CD4-positive, alpha-beta T cell (primary cell): Measurements from ENCODE around the gene FSTL5. TPM values are rescaled to one million over a fixed set of nuclear protein-coding genes. Genes with fewer than 3 reads are reported as not detected.

Experiments
- ATAC-seq: fragments of 200-7000 bp; cut with Tn5 transposase; one replicate; pipeline ENCODE4 v1.10.0; 2022; ENCODE audit warnings: mild to moderate bottlenecking; ENCODE audit not compliant: poor library complexity
- CTCF ChIA-PET: fragments of 350-600 bp; sonication (Branson Sonifier 250); formaldehyde crosslinking; loops from one replicate; lab custom pipeline; 2021; ENCODE audit warnings: antibody characterized with exemption, inconsistent platforms; lab: Charles Lee
- POLR2A ChIA-PET: fragments of 350-600 bp; sonication (Branson Sonifier 250); formaldehyde crosslinking; loops from one replicate; lab custom pipeline; 2021; ENCODE audit warnings: antibody characterized with exemption, inconsistent platforms; lab: Charles Lee
- DNase-seq, 14 experiments: peaks; one replicate each; pipeline ENCODE4 v3.0.0-alpha.2; 2013 to 2020; ENCODE audit warnings: mixed read lengths in 2 of 14
- H3K27ac ChIP-seq, 2 donors: one replicate each; pipeline versions ENCODE4 v1.5.1 to v1.7.0; 2013; ENCODE audit warnings: low read length in 2 of 2, low read depth in 1 of 2, mild to moderate bottlenecking in 1 of 2
- H3K27me3 ChIP-seq, 2 experiments: 1 replicate in 1 of 2; 2 replicates in 1 of 2; pipeline versions ENCODE4 v1.6.1 to v1.7.0; 2013; ENCODE audit warnings: low read length in 2 of 2, control low read depth in 1 of 2, mild to moderate bottlenecking in 1 of 2, moderate library complexity in 1 of 2; ENCODE audit not compliant: insufficient read depth in 2 of 2, control insufficient read depth in 1 of 2
- H3K36me3 ChIP-seq: one replicate; pipeline ENCODE4 v1.6.1; 2013; ENCODE audit warnings: low read length, control low read depth; ENCODE audit not compliant: insufficient read depth
- H3K4me1 ChIP-seq: one replicate; pipeline ENCODE4 v1.6.1; 2013; ENCODE audit warnings: low read length, control low read depth; ENCODE audit not compliant: insufficient read depth
- H3K4me3 ChIP-seq: one replicate; pipeline ENCODE4 v1.5.1; 2013; ENCODE audit warnings: mild to moderate bottlenecking, low read length, moderate library complexity
- H3K9me3 ChIP-seq, 2 experiments: 1 replicate in 1 of 2; 2 replicates in 1 of 2; pipeline versions ENCODE4 v1.6.1 to v1.7.0; 2013; ENCODE audit warnings: low read length in 2 of 2, mild to moderate bottlenecking in 2 of 2, control low read depth in 1 of 2, moderate library complexity in 1 of 2; ENCODE audit not compliant: control insufficient read depth in 1 of 2, insufficient read depth in 1 of 2
- H3K27ac Mint-ChIP-seq: one replicate; pipeline ENCODE4 v1.8.0; 2020; ENCODE audit warnings: mixed read lengths
- H3K27me3 Mint-ChIP-seq: one replicate; pipeline ENCODE4 v1.8.0; 2021; ENCODE audit warnings: mixed read lengths
- H3K36me3 Mint-ChIP-seq: one replicate; pipeline ENCODE4 v1.8.0; 2021; ENCODE audit warnings: low read depth, mixed read lengths
- H3K4me1 Mint-ChIP-seq: one replicate; pipeline ENCODE4 v1.8.0; 2021; ENCODE audit warnings: low read depth, mixed read lengths
- H3K4me3 Mint-ChIP-seq: one replicate; pipeline ENCODE4 v1.8.0; 2020; ENCODE audit warnings: mild to moderate bottlenecking, mixed read lengths
- H3K9me3 Mint-ChIP-seq: one replicate; pipeline ENCODE4 v1.8.0; 2020; ENCODE audit warnings: mixed read lengths
- intact Hi-C, 2 experiments: fragments of 100-400 bp; cut with DNase I in 1 of 2; cut with micrococcal nuclease in 1 of 2; formaldehyde crosslinking; loops; one replicate each; pipeline versions ENCODE4 v1.15.1 to v1.9.0; 2023 to 2025; cut with DNase I, micrococcal nuclease
- total RNA-seq, 174 experiments: library from RNA in 2 of 174; stranded (reverse) in 2 of 174; gene quantifications; one replicate each; pipeline ENCODE4 v1.2.3 and lab custom pipeline; 2021 to 2026
- TF ChIP-seq, protein P1 (sequence below): fragments of 200-600 bp; IDR thresholded peaks from one replicate; pipeline ENCODE4 v1.8.0; 2022; ENCODE audit warnings: antibody characterized with exemption, mild to moderate bottlenecking

Gene FSTL5
- total RNA-seq, 2 experiments from 2014 or later, result not detected

DNA sequence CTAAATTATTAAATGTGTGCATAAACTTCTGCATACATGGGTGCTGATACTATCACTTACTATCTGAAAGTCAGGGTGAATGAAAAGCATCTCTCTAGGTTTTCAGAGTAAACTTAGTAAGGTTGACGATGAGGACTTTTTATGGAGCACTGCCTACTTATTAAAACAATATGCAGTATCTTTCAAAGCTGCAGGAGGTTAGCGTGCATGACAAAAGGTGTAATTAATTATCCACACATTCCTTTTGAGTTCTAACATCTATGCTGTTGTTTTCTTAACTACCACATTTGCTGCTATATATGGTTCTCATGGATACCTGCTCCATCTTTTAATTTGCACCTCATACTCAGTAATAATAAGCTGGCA, 256.2 kb downstream of the FSTL5 start:
- H3K4me3 ChIP-seq, result no peak overlapping the region
- no peak for DNase-seq
- H3K27ac Mint-ChIP-seq, result no peak overlapping the region
- no peaks in the 10 kb centered on the region for H3K4me1 ChIP-seq
- TF ChIP-seq, protein P1, sequence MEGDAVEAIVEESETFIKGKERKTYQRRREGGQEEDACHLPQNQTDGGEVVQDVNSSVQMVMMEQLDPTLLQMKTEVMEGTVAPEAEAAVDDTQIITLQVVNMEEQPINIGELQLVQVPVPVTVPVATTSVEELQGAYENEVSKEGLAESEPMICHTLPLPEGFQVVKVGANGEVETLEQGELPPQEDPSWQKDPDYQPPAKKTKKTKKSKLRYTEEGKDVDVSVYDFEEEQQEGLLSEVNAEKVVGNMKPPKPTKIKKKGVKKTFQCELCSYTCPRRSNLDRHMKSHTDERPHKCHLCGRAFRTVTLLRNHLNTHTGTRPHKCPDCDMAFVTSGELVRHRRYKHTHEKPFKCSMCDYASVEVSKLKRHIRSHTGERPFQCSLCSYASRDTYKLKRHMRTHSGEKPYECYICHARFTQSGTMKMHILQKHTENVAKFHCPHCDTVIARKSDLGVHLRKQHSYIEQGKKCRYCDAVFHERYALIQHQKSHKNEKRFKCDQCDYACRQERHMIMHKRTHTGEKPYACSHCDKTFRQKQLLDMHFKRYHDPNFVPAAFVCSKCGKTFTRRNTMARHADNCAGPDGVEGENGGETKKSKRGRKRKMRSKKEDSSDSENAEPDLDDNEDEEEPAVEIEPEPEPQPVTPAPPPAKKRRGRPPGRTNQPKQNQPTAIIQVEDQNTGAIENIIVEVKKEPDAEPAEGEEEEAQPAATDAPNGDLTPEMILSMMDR, result no peak
- no peaks in the 10 kb centered on the region for H3K9me3 ChIP-seq
- POLR2A ChIA-PET, result no interaction called here
- no peaks in the 10 kb centered on the region for H3K4me1 Mint-ChIP-seq
- no peaks in the 10 kb centered on the region for H3K36me3 ChIP-seq
- peaks cover 6% of the 10 kb centered on the region for H3K9me3 Mint-ChIP-seq
- H3K27me3 Mint-ChIP-seq, result no peaks in the 10 kb centered on the region
- ATAC-seq, result no peak
- H3K27ac ChIP-seq, result no peak overlapping the region
- intact Hi-C loops, result no loop called here
- H3K27me3 ChIP-seq, result no peaks in the 10 kb centered on the region
- no peak overlapping the region for H3K4me3 Mint-ChIP-seq
- CTCF ChIA-PET, result no interaction called here
- no peaks in the 10 kb centered on the region for H3K36me3 Mint-ChIP-seq

DNA sequence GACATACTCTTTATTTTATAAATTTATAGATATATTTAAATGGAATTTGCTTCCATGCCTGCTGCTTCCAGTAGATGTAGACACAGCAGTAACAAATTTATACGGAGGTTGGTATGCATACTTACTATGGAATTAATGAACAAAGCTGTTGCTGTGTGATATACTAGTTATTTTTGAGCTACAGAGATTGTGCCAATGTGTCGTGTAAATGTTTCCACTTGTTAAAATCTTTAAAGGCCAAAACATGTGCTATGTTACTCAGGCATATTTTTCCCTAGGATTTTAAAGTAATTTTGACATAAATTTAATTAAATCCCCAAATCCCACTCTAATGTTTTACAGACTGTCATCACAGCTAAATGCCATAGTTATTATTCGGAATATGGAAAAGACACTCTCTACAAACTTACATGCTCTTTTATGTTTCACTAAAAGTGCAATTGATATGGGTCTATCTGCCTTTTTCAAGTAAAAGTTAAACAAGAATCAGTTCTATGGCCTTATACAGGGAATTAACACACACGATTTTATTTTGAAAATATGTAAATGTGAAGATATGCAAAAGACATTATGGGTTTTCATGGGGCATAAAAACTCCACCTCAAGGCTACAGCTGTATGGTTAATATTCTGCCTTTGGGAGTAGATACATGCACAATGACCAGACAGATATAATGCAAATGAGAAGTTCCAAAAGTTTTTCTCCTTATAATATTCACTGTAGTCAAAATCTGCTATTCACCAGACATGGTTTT, 256.8 kb downstream of the FSTL5 start:
- TF ChIP-seq, protein P1, result no peak
- Mint-ChIP-seq H3K9me3 (peaks cover 6% of the 10 kb centered on the region), H3K27ac (no peak overlapping the region), H3K4me1 (no peaks in the 10 kb centered on the region), H3K27me3 (no peaks in the 10 kb centered on the region), H3K4me3 (no peak overlapping the region), H3K36me3 (no peaks in the 10 kb centered on the region)
- ChIA-PET POLR2A (no interaction called here), CTCF (no interaction called here)
- DNase-seq, result no peak
- no peak overlapping the region for H3K27ac ChIP-seq
- H3K4me3 ChIP-seq, result no peak overlapping the region
- no peaks in the 10 kb centered on the region for H3K4me1 ChIP-seq
- intact Hi-C loops, result no loop called here
- H3K27me3 ChIP-seq, result no peaks in the 10 kb centered on the region
- H3K36me3 ChIP-seq, result no peaks in the 10 kb centered on the region
- no peaks in the 10 kb centered on the region for H3K9me3 ChIP-seq
- no peak for ATAC-seq

DNA sequence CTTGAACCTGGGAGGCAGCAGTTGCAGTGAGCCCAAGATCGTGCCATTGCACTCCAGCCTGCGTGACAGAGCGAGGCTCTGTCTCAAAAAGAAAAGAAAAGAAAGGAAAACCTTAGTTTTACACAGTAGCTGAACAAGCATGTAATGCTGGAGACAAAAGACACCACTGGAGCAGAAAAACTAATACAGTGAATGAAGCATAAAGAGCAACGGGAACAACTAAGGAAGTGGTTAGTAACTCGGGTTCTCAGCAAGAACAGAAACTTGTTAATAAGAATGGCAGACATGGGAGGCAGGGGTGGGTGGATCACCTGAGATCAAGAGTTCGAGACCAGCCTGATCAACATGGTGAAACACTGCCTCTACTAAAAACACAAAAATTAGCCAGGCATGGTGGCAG, 263.7 kb downstream of the FSTL5 start:
- Histone ChIP-seq H3K9me3 (peaks cover 0 to 8% of the 10 kb centered on the region in 2 experiments), H3K36me3 (no peaks in the 10 kb centered on the region), H3K27ac (no peak overlapping the region), H3K4me3 (no peak overlapping the region), H3K27me3 (no peaks in the 10 kb centered on the region), H3K4me1 (no peaks in the 10 kb centered on the region)
- Mint-ChIP-seq H3K9me3 (no peaks in the 10 kb centered on the region), H3K4me1 (no peaks in the 10 kb centered on the region), H3K4me3 (no peak overlapping the region), H3K36me3 (no peaks in the 10 kb centered on the region), H3K27ac (no peak overlapping the region), H3K27me3 (no peaks in the 10 kb centered on the region)
- intact Hi-C loops, result no loop called here
- ChIA-PET CTCF (no interaction called here), POLR2A (no interaction called here)
- DNase-seq (no peak), ATAC-seq (no peak)
- TF ChIP-seq, protein P1, result no peak
